Coronary artery (tissue), 2 donors: ENCODE measurements around the gene CDIPT.

ENCODE experiments used
- DNase-seq: peaks from one replicate; pipeline ENCODE4 v3.0.0-alpha.2; 2017; ENCODE audit warnings: low spot score
- H3K27ac ChIP-seq, 2 donors: fragments of 200-600 bp; sonication (generic); one replicate each; pipeline ENCODE4 v1.5.1; 2016 to 2019
- H3K4me3 ChIP-seq: fragments of 200-600 bp; sonication (generic); 2 replicates; pipeline ENCODE4 v1.5.1; 2016; ENCODE audit warnings: mild to moderate bottlenecking, moderate library complexity
- CTCF ChIP-seq: fragments of 200-600 bp; sonication (generic); IDR thresholded peaks from one replicate; pipeline ENCODE4 v1.5.1; 2019; ENCODE audit warnings: antibody characterized with exemption

CDIPT gene

GRCh38 chr16:29814592-29814991, 48.4 kb downstream of the CDIPT start:
- Histone ChIP-seq H3K27ac (peak overlapping the region; percentile 95 to 98), H3K4me3 (peak overlapping the region; percentile 78)
- no peak for DNase-seq
- TF ChIP-seq CTCF = no peak

GRCh38 chr16:29813644-29814562, 49.1 kb downstream of the CDIPT start:
- DNase-seq = peak; percentile 74
- H3K27ac ChIP-seq = peak overlapping the region; percentile 95 to 98
- peak overlapping the region; percentile 78 for H3K4me3 ChIP-seq
- no peak for TF ChIP-seq CTCF

- Histone ChIP-seq H3K27ac (peak overlapping the region; percentile 95 to 98), H3K4me3 (peak overlapping the region; percentile 78)
- no peak for TF ChIP-seq CTCF
- DNase-seq = peak; percentile 73
Measured at GRCh38 chr16:29812754-29813643, 50.0 kb downstream of the CDIPT start.

- no peak for TF ChIP-seq CTCF
- peak; percentile 87 for DNase-seq
- peak within 1 kb of the TSS; percentile 95 to 98 for H3K27ac ChIP-seq
- peak within 1 kb of the TSS; percentile 78 for H3K4me3 ChIP-seq
Measured at GRCh38 chr16:29811896-29812665, 50.9 kb downstream of the CDIPT start, which contains the start of gene PRRT2. Gene PRRT2 (plus strand): TSS chr16:29812193. CDS start chr16:29813055, 862 bp downstream.

- H3K27ac ChIP-seq = peak overlapping the region; percentile 95 to 98
- peak; percentile 99 for DNase-seq
- H3K4me3 ChIP-seq = peak overlapping the region; percentile 78
- no peak for TF ChIP-seq CTCF
Measured at GRCh38 chr16:29811170-29811895, 51.7 kb downstream of the CDIPT start.

- peak overlapping the region; percentile 95 to 98 for H3K27ac ChIP-seq
- TF ChIP-seq CTCF = no peak
- DNase-seq = no peak
- peak overlapping the region; percentile 78 for H3K4me3 ChIP-seq
Measured at GRCh38 chr16:29810699-29811169, 52.3 kb downstream of the CDIPT start.
